HepG2 (cell line): ENCODE measurements around the gene SUN5. TPM values are rescaled to one million over a fixed set of nuclear protein-coding genes. Genes with fewer than 3 reads are reported as not detected.
A peak's percentile ranks its signal among the peaks of the same experiment; 100 is the strongest.

Experiments used
- ATAC-seq: fragments of 200-7000 bp; cut with Tn5 transposase; 3 replicates; pipeline ENCODE4 v1.9.1; 2020; ENCODE audit warnings: mild to moderate bottlenecking, moderate library complexity
- BruUV-seq: library from RNA; stranded (reverse); fragments of 400-500 nt; replicated peaks from 2 replicates; lab custom pipeline; 2021; lab: Mats Ljungman, UMichigan
- CTCF ChIA-PET: fragments of 300-600 bp; formaldehyde crosslinking; extraction: SDS; loops from one replicate; lab custom pipeline; 2021; ENCODE audit warnings: low total read pairs, inconsistent platforms, low intra/inter-chr PET ratio; lab: Yijun Ruan, JAX
- POLR2A ChIA-PET: fragments of 350-600 bp; sonication (Branson Sonifier 250); formaldehyde crosslinking; loops from one replicate; lab custom pipeline; 2020; ENCODE audit warnings: antibody characterized with exemption, inconsistent platforms; lab: Yijun Ruan, JAX
- DNase-seq: peaks from one replicate; pipeline ENCODE4 v3.0.0-alpha.2; 2015; ENCODE audit warnings: low spot score
- FAIRE-seq: peaks from 3 replicates; lab custom pipeline; 2011; peaks lifted over from hg19 to GRCh38; lab: Jason Lieb, UNC
- H2AFZ ChIP-seq: one replicate; pipeline ENCODE4 v1.6.1; 2011; ENCODE audit warnings: low read length, inconsistent platforms
- H3K27ac ChIP-seq: fragments of 300-600 bp; 3 replicates; pipeline ENCODE4 v1.8.0; 2011; ENCODE audit warnings: mixed run types, mild to moderate bottlenecking, mixed read lengths, low read length, inconsistent platforms; ENCODE audit not compliant: insufficient read depth; ENCODE audit errors: extremely low read length
- H3K27me3 ChIP-seq, 2 experiments: fragments of 200-600 bp in 1 of 2; 2 replicates in 1 of 2; 3 replicates in 1 of 2; pipeline versions ENCODE4 v1.6.0 to v1.8.0; 2011; ENCODE audit warnings: low read length in 2 of 2, mild to moderate bottlenecking in 2 of 2, moderate library complexity in 2 of 2, inconsistent platforms in 1 of 2; ENCODE audit not compliant: insufficient read depth in 2 of 2, control insufficient read depth in 1 of 2
- H3K36me3 ChIP-seq, 2 experiments: fragments of 200-600 bp in 1 of 2; replicated peaks in 1 of 2; 2 replicates in 1 of 2; 3 replicates in 1 of 2; pipeline versions ENCODE4 v1.5.1 to v1.8.0; 2011; ENCODE audit warnings: low read length in 2 of 2, inconsistent platforms in 1 of 2; ENCODE audit not compliant: insufficient read depth in 2 of 2, control insufficient read depth in 1 of 2
- H3K4me1 ChIP-seq: 2 replicates; pipeline ENCODE4 v1.5.1; 2012; ENCODE audit warnings: low read length, inconsistent platforms; ENCODE audit not compliant: insufficient read depth
- H3K4me2 ChIP-seq: 2 replicates; pipeline ENCODE4 v1.6.0; 2011; ENCODE audit warnings: low read depth, low read length, inconsistent platforms
- H3K4me3 ChIP-seq, 3 experiments: fragments of 200-600 bp in 1 of 3; sonication (generic), shearing (Covaris generic) in 1 of 3; replicated peaks in 1 of 3; 2 replicates each; pipeline ENCODE4 v1.5.1; 2011 to 2016; ENCODE audit warnings: low read length in 3 of 3, inconsistent platforms in 2 of 3, low read depth in 2 of 3, mild to moderate bottlenecking in 2 of 3, control low read depth in 1 of 3, mixed read lengths in 1 of 3; ENCODE audit not compliant: insufficient read depth in 1 of 3
- H3K79me2 ChIP-seq: one replicate; pipeline ENCODE4 v1.6.1; 2011; ENCODE audit warnings: low read length, inconsistent platforms; ENCODE audit not compliant: insufficient read depth
- H3K9ac ChIP-seq: 2 replicates; pipeline ENCODE4 v1.6.0; 2011; ENCODE audit warnings: mild to moderate bottlenecking, low read depth, low read length, inconsistent platforms; ENCODE audit not compliant: insufficient read depth
- H3K9me3 ChIP-seq: 2 replicates; pipeline ENCODE4 v1.5.1; 2012; ENCODE audit warnings: mild to moderate bottlenecking, low read length
- H4K20me1 ChIP-seq: 2 replicates; pipeline ENCODE4 v1.6.0; 2011; ENCODE audit warnings: inconsistent platforms, mild to moderate bottlenecking, low read length, moderate library complexity; ENCODE audit not compliant: insufficient read depth
- BATF2 ChIP-seq: sonication (generic); formaldehyde crosslinking; IDR thresholded peaks from 2 replicates; pipeline ENCODE4 v1.8.0; 2022; ENCODE audit warnings: mild to moderate bottlenecking, missing genetic modification reagents, moderate library complexity
- ELF1 ChIP-seq: sonication (generic); formaldehyde crosslinking; IDR thresholded peaks from 2 replicates; pipeline ENCODE4 v1.4.0; 2020; ENCODE audit warnings: missing genetic modification reagents
- ETV5 ChIP-seq: IDR thresholded peaks from 2 replicates; pipeline ENCODE4 v1.6.1; 2018; ENCODE audit warnings: missing biosample characterization, missing genetic modification reagents, inconsistent platforms, borderline replicate concordance
- HIVEP1 ChIP-seq: sonication (generic); formaldehyde crosslinking; IDR thresholded peaks from 2 replicates; pipeline ENCODE4 v1.4.0; 2020; ENCODE audit warnings: mild to moderate bottlenecking, missing genetic modification reagents
- KDM2A ChIP-seq: sonication (generic); formaldehyde crosslinking; IDR thresholded peaks from 2 replicates; pipeline ENCODE4 v1.4.0; 2020; ENCODE audit warnings: low read depth, missing genetic modification reagents, borderline replicate concordance
- KDM5B ChIP-seq: sonication (generic); formaldehyde crosslinking; IDR thresholded peaks from 2 replicates; pipeline ENCODE4 v1.4.0; 2020; ENCODE audit warnings: missing genetic modification reagents, mild to moderate bottlenecking, borderline replicate concordance
- MBD4 ChIP-seq: IDR thresholded peaks from 2 replicates; pipeline ENCODE4 v1.6.1; 2012; ENCODE audit warnings: low read length, inconsistent platforms, borderline replicate concordance
- NFKBIZ ChIP-seq: IDR thresholded peaks from 2 replicates; pipeline ENCODE4 v1.6.1; 2018; ENCODE audit warnings: missing genetic modification reagents, missing compliant biosample characterization
- RFX5 ChIP-seq: IDR thresholded peaks from 2 replicates; pipeline ENCODE4 v1.6.1; 2011; ENCODE audit warnings: low read depth, low read length, improper control_type of control experiment
- ZMYM3 ChIP-seq: sonication (generic); formaldehyde crosslinking; IDR thresholded peaks from 2 replicates; pipeline ENCODE4 v1.5.1; 2020; ENCODE audit warnings: mild to moderate bottlenecking, missing genetic modification reagents
- ZNF512B ChIP-seq: sonication (generic); formaldehyde crosslinking; IDR thresholded peaks from 2 replicates; pipeline ENCODE4 v1.5.1; 2020; ENCODE audit warnings: missing genetic modification reagents, mild to moderate bottlenecking, borderline replicate concordance
- ZNF879 ChIP-seq: sonication (generic); formaldehyde crosslinking; IDR thresholded peaks from 2 replicates; pipeline ENCODE4 v1.8.1; 2023; ENCODE audit warnings: missing genetic modification reagents
- WGBS: methylation state at CpG from one replicate; pipeline ENCODE4 v1.1.6; 2017; ENCODE audit warnings: low lambda C conversion rate; 5-methylcytosine and 5-hydroxymethylcytosine counted together
- in situ Hi-C: cut with HindIII; loops from 2 replicates; pipeline ENCODE4 v1.10.0; 2017; ENCODE audit warnings: low pct_unique_long_range_greater_than_20kb; ENCODE audit not compliant: extremely low pct_ligation_motif_present
- intact Hi-C: fragments of 100-400 bp; cut with micrococcal nuclease; formaldehyde crosslinking; loops from one replicate; pipeline ENCODE4 v1.10.0; 2022; ENCODE audit not compliant: unreplicated experiment
- polyA plus RNA-seq, 8 experiments: library from polyadenylated mRNA; depleted of rRNA in 3 of 8; stranded (reverse) in 7 of 8; unstranded in 1 of 8; fragments of >200 nt; fragmentation: Illumina TruSeq in 4 of 8; extraction: Trizol in 4 of 8; gene quantifications; 2 replicates each; pipeline versions ENCODE4 v1.2.1 to v1.2.3, GENCODE V29; 2011 to 2016; ENCODE audit warnings: low read depth in 4 of 8, missing spikeins in 1 of 8, mixed read lengths in 1 of 8; ENCODE audit not compliant: insufficient read depth in 1 of 8
- total RNA-seq, 5 experiments: library from RNA; depleted of rRNA; stranded (reverse); fragments of >200 nt; fragmentation: Illumina TruSeq; extraction: Trizol; gene quantifications; 2 replicates each; pipeline ENCODE4 v1.2.3, GENCODE V29; 2016; ENCODE audit warnings: low read depth in 1 of 5
- TF ChIP-seq, protein P1 (sequence below): sonication (generic); formaldehyde crosslinking; IDR thresholded peaks from 2 replicates; pipeline ENCODE4 v1.4.0; 2020; ENCODE audit warnings: mild to moderate bottlenecking, missing genetic modification reagents

SUN5 gene
- total and polyA plus RNA-seq, 2 of the 13 experiments (the other 11 are each of a cell fraction or from before 2014, with no cell fraction given): not detected

DNA sequence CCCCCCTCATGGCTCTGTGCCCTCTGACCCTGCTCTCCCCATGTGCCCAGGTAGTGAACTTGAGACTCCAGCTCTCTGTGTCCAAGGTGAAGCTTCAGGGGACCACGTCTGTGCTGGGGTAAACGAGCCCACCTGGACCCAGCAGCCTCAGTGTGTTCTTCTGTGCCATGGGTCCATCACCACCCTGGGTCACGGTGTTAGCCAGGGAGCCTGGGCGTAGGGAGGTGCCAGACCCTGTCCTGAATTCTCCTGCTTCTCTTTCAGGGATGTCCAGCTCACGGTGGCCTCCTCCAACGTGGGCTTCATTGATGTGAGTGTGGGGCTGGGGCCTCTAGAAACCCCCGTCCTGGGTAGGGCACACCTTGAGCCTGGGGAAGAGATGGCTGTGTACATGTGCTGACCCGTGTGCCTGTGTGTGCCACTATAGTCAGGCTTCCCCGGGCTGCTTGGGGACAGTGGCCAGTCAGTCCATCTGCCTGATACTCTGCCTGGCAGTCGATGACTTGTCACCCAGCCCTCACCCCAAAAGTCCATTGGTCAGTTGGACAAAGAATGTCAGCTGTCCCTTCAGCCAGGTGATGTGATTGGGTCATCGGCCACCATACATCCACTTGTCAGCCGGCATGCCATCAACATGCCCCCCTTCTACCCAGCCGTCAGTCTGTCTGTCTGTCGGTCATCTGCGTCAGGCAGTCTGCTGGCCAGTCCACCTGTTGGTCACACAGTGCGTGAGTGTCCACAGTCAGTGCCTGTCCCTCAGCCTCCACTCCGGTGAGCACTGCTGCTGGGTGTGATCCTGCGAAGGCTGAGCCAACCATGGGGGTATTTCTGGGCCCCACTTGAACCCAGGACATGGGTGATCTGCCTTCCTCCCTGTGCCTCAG lies 16.3 kb upstream of the SUN5 start (continued):
- TF ChIP-seq ZNF512B (CRISPR knock-in tag) (no peak), MBD4 (no peak), KDM5B (CRISPR knock-in tag) (peak; percentile 53; the same call in 1 of the 2 replicates), ELF1 (CRISPR knock-in tag) (no peak), NFKBIZ (CRISPR knock-in tag) (no peak), RFX5 (peak; percentile 59; the same call in 1 of the 2 replicates)
- TF ChIP-seq, all 625 proteins: peak for 30

DNA sequence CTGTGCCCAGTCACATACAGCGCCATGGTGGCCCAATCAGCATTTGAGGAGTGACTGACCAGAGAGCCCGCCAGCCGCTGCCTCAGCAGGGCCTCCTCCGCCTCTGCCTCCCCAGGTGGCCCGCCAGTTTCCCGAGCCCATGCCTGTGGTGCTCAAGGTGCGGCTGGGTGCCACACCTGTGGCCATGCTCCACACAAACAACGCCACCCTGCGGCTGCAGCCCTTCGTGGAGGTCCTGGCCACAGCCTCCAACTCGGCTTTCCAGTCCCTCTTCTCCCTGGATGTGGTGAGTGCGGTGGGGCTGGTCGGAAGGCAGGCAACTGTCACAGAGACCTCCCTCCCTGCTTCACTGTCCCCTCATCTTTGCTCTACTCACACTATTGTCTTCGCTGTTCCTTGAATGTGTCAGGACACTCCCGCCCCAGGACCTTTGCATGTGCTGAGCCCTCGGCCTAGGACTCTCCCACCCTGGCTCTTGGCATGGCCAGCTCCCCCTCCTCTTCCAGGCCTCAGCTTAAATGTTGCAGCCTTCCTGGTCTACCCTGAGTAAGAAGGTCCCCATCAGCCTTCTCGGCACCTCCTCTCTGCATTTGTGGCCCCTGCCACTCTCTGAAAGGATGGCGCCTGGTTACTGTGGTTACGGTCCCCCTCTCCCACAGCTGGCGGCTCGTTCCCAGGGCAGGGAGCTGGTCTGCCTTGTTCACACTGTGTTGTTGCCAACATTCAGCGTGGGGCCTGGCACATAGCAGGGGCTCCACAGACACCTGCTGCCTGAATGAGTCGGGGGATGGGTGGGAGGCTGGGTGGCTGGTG lies 15.4 kb upstream of the SUN5 start:
- no peak overlapping the region for H3K4me3 ChIP-seq
- ChIA-PET POLR2A (interaction anchor here (1.5 kb wide), 1 partner anchor 11 kb away, joined by 3 read pairs; no protein-coding TSS in a partner anchor), CTCF (no interaction called here)
- no peaks in the 10 kb centered on the region for H3K4me1 ChIP-seq
- no peaks in the 10 kb centered on the region for H3K79me2 ChIP-seq
- H4K20me1 ChIP-seq: peaks cover 41% of the 10 kb centered on the region; the same call in 1 of the 2 replicates
- peaks cover 45 to 82% of the 10 kb centered on the region in 2 experiments for H3K36me3 ChIP-seq
- BruUV-seq: no TSS peak
- FAIRE-seq (no peak), ATAC-seq (0 out of 3 replicates have a peak, but pooled peaks have one; percentile 2), DNase-seq (no peak)
- H3K9ac ChIP-seq: no peak overlapping the region
- H2AFZ ChIP-seq: no peak overlapping the region
- no peaks in the 10 kb centered on the region for H3K27me3 ChIP-seq
- no peaks in the 10 kb centered on the region for H3K9me3 ChIP-seq
- intact Hi-C loops: no loop called here
- WGBS: 98% methylated on average over 23 of the region's 23 CpGs
- no peak overlapping the region for H3K4me2 ChIP-seq
- in situ Hi-C loops: no loop called here
- H3K27ac ChIP-seq: no peak overlapping the region
- TF ChIP-seq ZNF879 (CRISPR knock-in tag) (0 out of 2 replicates have a peak, but pooled peaks have one; percentile 25), BATF2 (CRISPR knock-in tag) (0 out of 2 replicates have a peak, but pooled peaks have one; percentile 54), ZMYM3 (CRISPR knock-in tag) (peak; percentile 55; the same call in 1 of the 2 replicates), HIVEP1 (0 out of 2 replicates have a peak, but pooled peaks have one; percentile 41), KDM2A (CRISPR knock-in tag) (0 out of 2 replicates have a peak, but pooled peaks have one; percentile 0), ETV5 (peak; percentile 27; the same call in 1 of the 2 replicates)
- TF ChIP-seq, protein P1, sequence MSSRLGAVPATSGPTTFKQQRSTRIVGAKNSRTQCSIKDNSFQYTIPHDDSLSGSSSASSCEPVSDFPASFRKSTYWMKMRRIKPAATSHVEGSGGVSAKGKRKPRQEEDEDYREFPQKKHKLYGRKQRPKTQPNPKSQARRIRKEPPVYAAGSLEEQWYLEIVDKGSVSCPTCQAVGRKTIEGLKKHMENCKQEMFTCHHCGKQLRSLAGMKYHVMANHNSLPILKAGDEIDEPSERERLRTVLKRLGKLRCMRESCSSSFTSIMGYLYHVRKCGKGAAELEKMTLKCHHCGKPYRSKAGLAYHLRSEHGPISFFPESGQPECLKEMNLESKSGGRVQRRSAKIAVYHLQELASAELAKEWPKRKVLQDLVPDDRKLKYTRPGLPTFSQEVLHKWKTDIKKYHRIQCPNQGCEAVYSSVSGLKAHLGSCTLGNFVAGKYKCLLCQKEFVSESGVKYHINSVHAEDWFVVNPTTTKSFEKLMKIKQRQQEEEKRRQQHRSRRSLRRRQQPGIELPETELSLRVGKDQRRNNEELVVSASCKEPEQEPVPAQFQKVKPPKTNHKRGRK (CRISPR knock-in tag): peak; percentile 21; the same call in 1 of the 2 replicates
